Activated CD4-positive, alpha-beta T cell treated with anti-CD3 and anti-CD28 coated beads, Interleukin-2, amount 50 U/mL, for 4 hours (primary cell): ENCODE data around the gene KLRF2.

ENCODE experiments used
- DNase-seq, 2 experiments: peaks; one replicate each; pipeline ENCODE4 v3.0.0-alpha.2; 2020

The KLRF2 gene

GRCh38 chr12:9941838-9942237 is 60.5 kb downstream of the KLRF2 start:
- DNase-seq: no peak

DNA sequence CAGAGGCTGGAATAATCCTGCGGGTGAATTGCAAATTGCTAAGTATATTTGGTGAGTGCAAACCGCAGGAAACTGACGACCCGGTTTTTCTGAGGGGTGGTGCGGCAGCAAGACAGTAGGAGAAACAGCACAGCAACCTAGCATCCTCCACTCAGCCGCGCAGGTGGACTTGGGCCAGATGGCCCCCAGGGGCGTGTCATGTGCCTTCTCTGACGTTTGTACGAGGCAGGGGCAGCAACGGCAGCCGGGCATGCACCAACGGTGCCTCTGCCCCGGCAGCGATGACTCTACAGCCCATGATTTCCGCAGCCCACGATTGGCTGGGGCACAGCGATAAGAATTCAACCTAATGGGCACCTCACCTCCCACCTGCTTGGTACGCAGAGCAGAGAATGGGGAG is 62.0 kb downstream of the KLRF2 start:
- peak in 1 of 2 experiments; percentile 5 for DNase-seq

DNA sequence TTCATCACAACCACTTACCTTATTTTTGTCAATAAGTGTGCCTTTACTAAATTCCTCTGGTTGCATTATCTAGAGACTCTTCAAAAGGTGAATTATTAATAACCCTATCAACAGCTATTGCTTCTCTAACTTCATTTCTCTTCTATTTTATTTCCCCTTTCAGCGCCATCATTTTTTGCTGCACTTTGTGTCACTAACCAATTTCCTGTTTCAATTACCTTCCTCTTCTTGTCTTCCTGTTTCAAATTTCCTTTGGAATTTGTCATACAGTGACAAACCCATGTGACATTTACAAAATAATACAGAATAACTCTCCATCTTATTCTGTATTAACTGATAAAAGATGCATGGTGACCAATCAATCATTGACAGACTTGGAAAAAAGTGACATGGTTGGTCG is 63.1 kb downstream of the KLRF2 start:
- no peak for DNase-seq
